H1 (cell line): ENCODE data around the gene HNRNPU. TPM values are rescaled to one million over a fixed set of nuclear protein-coding genes. Genes with fewer than 3 reads are reported as not detected.

Experiments used
- CTCF ChIA-PET: fragments of 300-600 bp; sonication (Branson Sonifier 250); formaldehyde crosslinking; loops from one replicate; lab custom pipeline; 2021; ENCODE audit not compliant: partially characterized antibody; lab: Charles Lee
- POLR2A ChIA-PET: fragments of 300-600 bp; sonication (Branson Sonifier 250); formaldehyde crosslinking; loops from one replicate; lab custom pipeline; 2021; ENCODE audit warnings: inconsistent platforms; ENCODE audit not compliant: partially characterized antibody; lab: Charles Lee
- DNase-seq, 2 experiments: peaks; one replicate each; pipeline versions ENCODE4 v3.0.0 to v3.0.0-alpha.2; 2010 to 2022; ENCODE audit warnings: low spot score in 2 of 2, low read depth in 1 of 2, mixed read lengths in 1 of 2
- FAIRE-seq: peaks from 2 replicates; lab custom pipeline; 2011; peaks lifted over from hg19 to GRCh38; lab: Jason Lieb, UNC
- H2AFZ ChIP-seq: 2 replicates; pipeline ENCODE4 v1.8.1; 2012; ENCODE audit warnings: low read length, inconsistent platforms
- H2AK5ac ChIP-seq: 2 replicates; pipeline ENCODE4 v1.6.1; 2013; ENCODE audit warnings: low read depth, low read length
- H2BK120ac ChIP-seq: replicated peaks from 2 replicates; pipeline ENCODE3; 2013; ENCODE audit warnings: low read depth, low read length, inconsistent platforms
- H2BK12ac ChIP-seq: 2 replicates; pipeline ENCODE4 v1.6.1; 2013; ENCODE audit warnings: low read depth, low read length
- H2BK15ac ChIP-seq: 2 replicates; pipeline ENCODE4 v1.6.1; 2013; ENCODE audit warnings: low read length
- H2BK20ac ChIP-seq: 2 replicates; pipeline ENCODE4 v1.6.1; 2013; ENCODE audit warnings: low read length
- H2BK5ac ChIP-seq: 2 replicates; pipeline ENCODE4 v1.6.1; 2013; ENCODE audit warnings: low read depth, low read length
- H3K14ac ChIP-seq: 2 replicates; pipeline ENCODE4 v1.6.1; 2013; ENCODE audit warnings: inconsistent platforms; ENCODE audit not compliant: insufficient read length
- H3K18ac ChIP-seq: 2 replicates; pipeline ENCODE4 v1.6.1; 2013; ENCODE audit warnings: low read length; ENCODE audit errors: extremely low read depth
- H3K23ac ChIP-seq: 2 replicates; pipeline ENCODE4 v1.6.1; 2013; ENCODE audit warnings: inconsistent platforms; ENCODE audit not compliant: insufficient read length
- H3K23me2 ChIP-seq: 2 replicates; pipeline ENCODE4 v1.6.1; 2013; ENCODE audit warnings: low read depth, low read length
- H3K27ac ChIP-seq: 2 replicates; pipeline ENCODE4 v1.6.1; 2011; ENCODE audit warnings: low read depth, low read length, inconsistent platforms
- H3K27me3 ChIP-seq, 4 experiments: replicated peaks in 1 of 4; 1 replicate in 1 of 4; 2 replicates in 3 of 4; pipeline versions ENCODE4 v1.6.1 to v1.8.1; 2011 to 2013; ENCODE audit warnings: low read length in 3 of 4, mild to moderate bottlenecking in 3 of 4, inconsistent platforms in 2 of 4, mixed read lengths in 2 of 4, moderate library complexity in 1 of 4; ENCODE audit not compliant: control insufficient read depth in 3 of 4, insufficient read depth in 3 of 4; ENCODE audit errors: extremely low read depth in 1 of 4
- H3K36me3 ChIP-seq, 4 experiments: 2 replicates each; pipeline versions ENCODE4 v1.6.1 to v1.8.1; 2011 to 2013; ENCODE audit warnings: mild to moderate bottlenecking in 4 of 4, low read length in 3 of 4, moderate library complexity in 2 of 4, control low read depth in 1 of 4, inconsistent platforms in 1 of 4; ENCODE audit not compliant: insufficient read depth in 4 of 4, control insufficient read depth in 2 of 4
- H3K4ac ChIP-seq: replicated peaks from 2 replicates; pipeline ENCODE3; 2013; ENCODE audit warnings: low read length, low read depth, mixed read lengths, inconsistent platforms; ENCODE audit not compliant: insufficient read length
- H3K4me1 ChIP-seq, 4 experiments: replicated peaks in 1 of 4; 1 replicate in 1 of 4; 2 replicates in 3 of 4; pipeline versions ENCODE4 v1.6.1 to v1.8.1; 2011 to 2013; ENCODE audit warnings: low read length in 3 of 4, inconsistent platforms in 2 of 4, mixed read lengths in 1 of 4; ENCODE audit not compliant: insufficient read depth in 4 of 4, control insufficient read depth in 3 of 4
- H3K4me2 ChIP-seq, 2 experiments: 2 replicates each; pipeline versions ENCODE4 v1.6.1 to v1.8.1; 2011 to 2013; ENCODE audit warnings: low read depth in 2 of 2, low read length in 2 of 2, control low read depth in 1 of 2, inconsistent platforms in 1 of 2, mild to moderate bottlenecking in 1 of 2; ENCODE audit not compliant: insufficient read depth in 1 of 2
- H3K4me3 ChIP-seq, 4 experiments: fragments of 200-600, 300-600 bp in 1 of 4; sonication (generic), shearing (Covaris generic), sonication (Bioruptor Twin) in 1 of 4; 2 replicates each; pipeline versions ENCODE4 v1.5.1 to v1.8.1; 2011 to 2016; ENCODE audit warnings: low read length in 4 of 4, low read depth in 3 of 4, control low read depth in 2 of 4, inconsistent platforms in 2 of 4, mild to moderate bottlenecking in 2 of 4, mixed read lengths in 1 of 4, moderate library complexity in 1 of 4; ENCODE audit not compliant: insufficient read depth in 2 of 4; ENCODE audit errors: extremely low read depth in 1 of 4
- H3K56ac ChIP-seq: replicated peaks from 2 replicates; pipeline ENCODE3; 2013; ENCODE audit warnings: low read depth, mild to moderate bottlenecking, mixed read lengths, low read length, inconsistent platforms; ENCODE audit not compliant: insufficient read length
- H3K79me1 ChIP-seq: 2 replicates; pipeline ENCODE4 v1.6.1; 2013; ENCODE audit warnings: low read depth, low read length, control low read depth
- H3K79me2 ChIP-seq, 2 experiments: 2 replicates each; pipeline versions ENCODE4 v1.6.1 to v1.8.1; 2012 to 2013; ENCODE audit warnings: low read length in 2 of 2, mild to moderate bottlenecking in 2 of 2, inconsistent platforms in 1 of 2; ENCODE audit not compliant: insufficient read depth in 2 of 2, control insufficient read depth in 1 of 2
- H3K9ac ChIP-seq, 4 experiments: replicated peaks in 1 of 4; 1 replicate in 1 of 4; 2 replicates in 3 of 4; pipeline versions ENCODE4 v1.6.1 to v1.8.1; 2011 to 2013; ENCODE audit warnings: low read depth in 3 of 4, low read length in 3 of 4, control low read depth in 2 of 4, mild to moderate bottlenecking in 2 of 4, moderate library complexity in 2 of 4, inconsistent platforms in 1 of 4; ENCODE audit errors: extremely low read depth in 1 of 4
- H3K9me3 ChIP-seq, 2 experiments: 2 replicates each; pipeline versions ENCODE4 v1.6.1 to v1.8.1; 2012 to 2013; ENCODE audit warnings: mild to moderate bottlenecking in 2 of 2, moderate library complexity in 2 of 2, control low read depth in 1 of 2, inconsistent platforms in 1 of 2, low read depth in 1 of 2, low read length in 1 of 2, mixed read lengths in 1 of 2; ENCODE audit not compliant: insufficient read depth in 2 of 2
- H4K20me1 ChIP-seq, 2 experiments: replicated peaks in 1 of 2; 2 replicates each; pipeline versions ENCODE3 to v1.8.1; 2011 to 2013; ENCODE audit warnings: inconsistent platforms in 2 of 2, low read length in 2 of 2, mild to moderate bottlenecking in 1 of 2; ENCODE audit not compliant: insufficient read depth in 2 of 2, control insufficient read depth in 1 of 2
- H4K5ac ChIP-seq: 2 replicates; pipeline ENCODE4 v1.6.1; 2013; ENCODE audit warnings: low read length, low read depth, mixed read lengths, inconsistent platforms; ENCODE audit not compliant: insufficient read length
- H4K8ac ChIP-seq: 2 replicates; pipeline ENCODE4 v1.8.0; 2013; ENCODE audit warnings: mild to moderate bottlenecking, moderate library complexity, low read length, inconsistent platforms; ENCODE audit not compliant: insufficient read depth; ENCODE audit errors: extremely low read depth
- H4K91ac ChIP-seq: replicated peaks from 2 replicates; pipeline ENCODE3; 2013; ENCODE audit warnings: low read length, mixed read lengths, inconsistent platforms; ENCODE audit not compliant: insufficient read length
- EP300 ChIP-seq, 2 experiments: IDR thresholded peaks; 1 replicate in 1 of 2; 2 replicates in 1 of 2; pipeline ENCODE4 v1.6.1; 2011 to 2012; ENCODE audit warnings: low read depth in 2 of 2, low read length in 2 of 2, mild to moderate bottlenecking in 2 of 2, borderline replicate concordance in 1 of 2, inconsistent platforms in 1 of 2, moderate library complexity in 1 of 2
- HDAC2 ChIP-seq, 2 experiments: fragments of 300-600 bp in 1 of 2; sonication (generic) in 1 of 2; IDR thresholded peaks; 2 replicates each; pipeline ENCODE4 v1.6.1; 2011 to 2012; ENCODE audit warnings: low read depth in 2 of 2, low read length in 2 of 2, mild to moderate bottlenecking in 2 of 2, moderate library complexity in 2 of 2, borderline replicate concordance in 1 of 2, inconsistent platforms in 1 of 2
- JUN ChIP-seq: IDR thresholded peaks from 2 replicates; pipeline ENCODE4 v1.6.1; 2011; ENCODE audit warnings: low read depth, mild to moderate bottlenecking, improper control_type of control experiment, low read length
- KDM4A ChIP-seq: IDR thresholded peaks from one replicate; pipeline ENCODE4 v1.7.1; 2012; ENCODE audit warnings: low read depth, mild to moderate bottlenecking, moderate library complexity, low read length, inconsistent platforms; ENCODE audit not compliant: severe bottlenecking
- SP1 ChIP-seq: IDR thresholded peaks from 2 replicates; pipeline ENCODE4 v1.6.1; 2011; ENCODE audit warnings: low read depth, low read length
- SRF ChIP-seq: IDR thresholded peaks from 2 replicates; pipeline ENCODE4 v1.6.1; 2011; ENCODE audit warnings: mild to moderate bottlenecking, low read depth, low read length, moderate library complexity
- TEAD4 ChIP-seq: IDR thresholded peaks from 2 replicates; pipeline ENCODE4 v1.6.1; 2012; ENCODE audit warnings: low read depth, low read length, inconsistent platforms, mixed read lengths
- YY1 ChIP-seq: IDR thresholded peaks from 2 replicates; pipeline ENCODE4 v1.6.1; 2011; ENCODE audit warnings: low read depth, mild to moderate bottlenecking, low read length
- WGBS, 2 experiments: shearing (Covaris generic) in 1 of 2; methylation state at CpG; one replicate each; pipeline versions ENCODE4 v1.1.6 to v1.1.7; 2013 to 2015; ENCODE audit warnings: low lambda C conversion rate in 2 of 2, mixed read lengths in 2 of 2, inconsistent platforms in 1 of 2, low coverage in 1 of 2, missing lambda C conversion rate in 1 of 2; ENCODE audit not compliant: insufficient replicate concordance in 2 of 2, insufficient coverage in 1 of 2, insufficient read length in 1 of 2; ENCODE audit errors: extremely low coverage in 1 of 2, missing lambda C conversion rate in 1 of 2; 5-methylcytosine and 5-hydroxymethylcytosine counted together
- polyA plus RNA-seq, 7 experiments: library from polyadenylated mRNA; depleted of rRNA in 3 of 7; stranded (reverse) in 5 of 7; unstranded in 2 of 7; fragments of >200 nt in 5 of 7; fragments of 200-250 nt in 2 of 7; gene quantifications; 1 replicate in 5 of 7; 2 replicates in 1 of 7; 4 replicates in 1 of 7; pipeline versions ENCODE4 v1.2.1 to v1.2.3, GENCODE V29; 2011 to 2013; ENCODE audit warnings: missing spikeins in 2 of 7, mixed read lengths in 2 of 7
- total RNA-seq: library from RNA; stranded (reverse); fragmentation: NEBNext Ultra II Directional; extraction: Animal tissue kit (Norgen Biotek cat#: 25700); gene quantifications from 2 replicates; pipeline ENCODE4 v1.2.1, GENCODE V29; 2021
- TF ChIP-seq, protein P1 (sequence below): IDR thresholded peaks from 2 replicates; pipeline ENCODE4 v1.6.1; 2011; ENCODE audit warnings: low read depth, mild to moderate bottlenecking, low read length; ENCODE audit not compliant: insufficient read depth
- TF ChIP-seq, protein P2 (sequence below): IDR thresholded peaks from 2 replicates; pipeline ENCODE4 v1.6.1; 2012; ENCODE audit warnings: inconsistent platforms

Gene HNRNPU
- total and polyA plus RNA-seq, 2 of the 8 experiments (the other 6 are each of a cell fraction or from before 2014, with no cell fraction given) = 95.6 to 606 TPM

- Histone ChIP-seq H2BK120ac (no peak overlapping the region), H2BK20ac (no peak overlapping the region), H3K9me3 (no peaks in the 10 kb centered on the region), H2AFZ (no peak overlapping the region), H3K4me2 (no peak overlapping the region), H4K5ac (no peak overlapping the region), H2BK5ac (no peak overlapping the region), H3K27me3 (no peaks in the 10 kb centered on the region), H2AK5ac (no peak overlapping the region), H4K8ac (no peak overlapping the region), H3K79me1 (no peaks in the 10 kb centered on the region), H3K79me2 (no peaks in the 10 kb centered on the region), H3K14ac (no peak overlapping the region), H3K4me3 (no peak overlapping the region), H4K20me1 (no peaks in the 10 kb centered on the region), H2BK12ac (no peak overlapping the region), H4K91ac (no peak overlapping the region), H3K4me1 (peaks cover 1 to 6% (median 5%) of the 10 kb centered on the region in 4 experiments; a peak in 4 of 7 replicates), H3K4ac (no peak overlapping the region), H3K27ac (no peak overlapping the region), H3K23ac (no peak overlapping the region), H3K18ac (no peak overlapping the region), H3K56ac (no peak overlapping the region), H2BK15ac (no peak overlapping the region), H3K9ac (no peak overlapping the region), H3K36me3 (no peaks in the 10 kb centered on the region), H3K23me2 (peaks cover 3% of the 10 kb centered on the region; the same call in 1 of the 2 replicates)
- no peak for DNase-seq
- WGBS, 2 experiments = 85% methylated on average over 5 of the region's 5 CpGs; no CpG with 5 or more reads in 1 of the 2 experiments
- ChIA-PET CTCF (interaction anchor here (0.6 to 1.1 kb wide), 6 partner anchors 20 to 347 kb away, joined by 3 to 8 read pairs (median 3); no protein-coding TSS in a partner anchor), POLR2A (interaction anchor here (1.0 to 13.0 kb wide), 2 partner anchors 15 kb away, joined by 4 to 102 read pairs; partner anchors contain the start of gene HNRNPU)
- no peak for TF ChIP-seq HDAC2 (IDR thresholded peaks at IDR 0.05; ENCODE audit: borderline replicate concordance in 1 of 2, low read depth in 2 of 2, low read length in 2 of 2)
- no peak for TF ChIP-seq JUN
- no peak for TF ChIP-seq EP300 (IDR thresholded peaks at IDR 0.05; ENCODE audit: borderline replicate concordance in 1 of 2, low read depth in 2 of 2, low read length in 2 of 2)
- TF ChIP-seq, protein P1, sequence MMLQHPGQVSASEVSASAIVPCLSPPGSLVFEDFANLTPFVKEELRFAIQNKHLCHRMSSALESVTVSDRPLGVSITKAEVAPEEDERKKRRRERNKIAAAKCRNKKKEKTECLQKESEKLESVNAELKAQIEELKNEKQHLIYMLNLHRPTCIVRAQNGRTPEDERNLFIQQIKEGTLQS = no peak
- no peak for TF ChIP-seq SP1
- no peak for TF ChIP-seq SRF
- TF ChIP-seq KDM4A = no peak
- TF ChIP-seq TEAD4 = no peak
- no peak for TF ChIP-seq YY1
- TF ChIP-seq, protein P2, sequence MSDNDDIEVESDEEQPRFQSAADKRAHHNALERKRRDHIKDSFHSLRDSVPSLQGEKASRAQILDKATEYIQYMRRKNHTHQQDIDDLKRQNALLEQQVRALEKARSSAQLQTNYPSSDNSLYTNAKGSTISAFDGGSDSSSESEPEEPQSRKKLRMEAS = no peak
- FAIRE-seq = no peak
Measured at GRCh38 chr1:244878681-244879080, 14.3 kb upstream of the HNRNPU start.
